IMR-90 (cell line): ENCODE measurements around the gene MFAP2. TPM values are rescaled to one million over a fixed set of nuclear protein-coding genes. Genes with fewer than 3 reads are reported as not detected.

Experiments used
- ATAC-seq: fragments of 200-7000 bp; cut with Tn5 transposase; 2 replicates; pipeline ENCODE4 v1.9.1; 2020; ENCODE audit warnings: low read depth, mild to moderate bottlenecking, moderate library complexity
- BruUV-seq: library from RNA; stranded (reverse); fragments of 400-500 nt; replicated peaks from 2 replicates; lab custom pipeline; 2021; lab: Mats Ljungman, UMichigan
- CTCF ChIA-PET: fragments of 300-600 bp; formaldehyde crosslinking; extraction: SDS; loops from one replicate; lab custom pipeline; 2021; ENCODE audit warnings: antibody characterized with exemption; lab: Yijun Ruan, JAX
- POLR2A ChIA-PET: fragments of 300-600 bp; sonication (Branson Sonifier 250); formaldehyde crosslinking; loops from one replicate; lab custom pipeline; 2022; ENCODE audit warnings: antibody characterized with exemption; ENCODE audit not compliant: unreplicated experiment; lab: Charles Lee
- DNase-seq: peaks from one replicate; pipeline ENCODE4 v3.0.0; 2013
- H2AFZ ChIP-seq: replicated peaks from 2 replicates; pipeline ENCODE3; 2013; ENCODE audit warnings: low read length, mild to moderate bottlenecking; ENCODE audit not compliant: poor library complexity
- H2AK5ac ChIP-seq: 2 replicates; pipeline ENCODE4 v1.6.1; 2013; ENCODE audit warnings: low read depth, low read length, inconsistent platforms
- H2AK9ac ChIP-seq: replicated peaks from 2 replicates; pipeline ENCODE3; 2013; ENCODE audit warnings: mild to moderate bottlenecking, low read depth, low read length, moderate library complexity; ENCODE audit not compliant: poor library complexity
- H2BK120ac ChIP-seq: 2 replicates; pipeline ENCODE4 v1.6.1; 2013; ENCODE audit warnings: low read depth, low read length, inconsistent platforms
- H2BK15ac ChIP-seq: 3 replicates; pipeline ENCODE4 v1.6.1; 2013; ENCODE audit warnings: low read depth, low read length, inconsistent platforms
- H2BK20ac ChIP-seq: 2 replicates; pipeline ENCODE4 v1.6.1; 2013; ENCODE audit warnings: low read depth, mild to moderate bottlenecking, inconsistent platforms, low read length, moderate library complexity
- H2BK5ac ChIP-seq: 2 replicates; pipeline ENCODE4 v1.6.1; 2013; ENCODE audit warnings: mild to moderate bottlenecking, low read depth, low read length, inconsistent platforms; ENCODE audit not compliant: poor library complexity, severe bottlenecking
- H3K14ac ChIP-seq: replicated peaks from 2 replicates; pipeline ENCODE4 v1.6.1; 2013; ENCODE audit warnings: low read depth, low read length, inconsistent platforms
- H3K18ac ChIP-seq: 2 replicates; pipeline ENCODE4 v1.6.1; 2013; ENCODE audit warnings: low read depth, low read length, control low read depth
- H3K23ac ChIP-seq: 2 replicates; pipeline ENCODE4 v1.6.1; 2013; ENCODE audit warnings: low read depth, low read length, inconsistent platforms
- H3K27ac ChIP-seq: 2 replicates; pipeline ENCODE4 v1.5.1; 2013; ENCODE audit warnings: mild to moderate bottlenecking, control low read depth, low read length; ENCODE audit not compliant: insufficient read depth
- H3K27me3 ChIP-seq: 2 replicates; pipeline ENCODE4 v1.6.1; 2013; ENCODE audit warnings: low read length; ENCODE audit not compliant: control insufficient read depth, insufficient read depth
- H3K36me3 ChIP-seq: 2 replicates; pipeline ENCODE4 v1.6.1; 2013; ENCODE audit warnings: low read length, mixed read lengths; ENCODE audit not compliant: control insufficient read depth, insufficient read depth
- H3K4ac ChIP-seq: 2 replicates; pipeline ENCODE4 v1.6.1; 2013; ENCODE audit warnings: low read depth, low read length, inconsistent platforms
- H3K4me1 ChIP-seq: 2 replicates; pipeline ENCODE4 v1.6.1; 2013; ENCODE audit warnings: low read length, mixed read lengths; ENCODE audit not compliant: control insufficient read depth, insufficient read depth
- H3K4me2 ChIP-seq: 2 replicates; pipeline ENCODE4 v1.6.1; 2013; ENCODE audit warnings: low read depth, mild to moderate bottlenecking, control low read depth, low read length, moderate library complexity
- H3K4me3 ChIP-seq: 2 replicates; pipeline ENCODE4 v1.5.1; 2013; ENCODE audit warnings: low read depth, mild to moderate bottlenecking, control low read depth, low read length, moderate library complexity; ENCODE audit not compliant: insufficient read depth
- H3K56ac ChIP-seq: 2 replicates; pipeline ENCODE4 v1.6.1; 2013; ENCODE audit warnings: low read length, inconsistent platforms; ENCODE audit not compliant: insufficient read depth; ENCODE audit errors: extremely low read depth
- H3K79me1 ChIP-seq, 2 experiments: 2 replicates each; pipeline ENCODE4 v1.6.1; 2013; ENCODE audit warnings: low read length in 2 of 2, inconsistent platforms in 1 of 2, low read depth in 1 of 2
- H3K9ac ChIP-seq: 2 replicates; pipeline ENCODE4 v1.6.1; 2013; ENCODE audit warnings: low read depth, low read length, control low read depth
- H3K9me1 ChIP-seq: 2 replicates; pipeline ENCODE4 v1.6.1; 2013; ENCODE audit warnings: low read length, inconsistent platforms; ENCODE audit not compliant: insufficient read depth
- H3K9me3 ChIP-seq: 2 replicates; pipeline ENCODE4 v1.6.1; 2013; ENCODE audit warnings: low read length; ENCODE audit not compliant: control insufficient read depth, insufficient read depth
- H4K20me1 ChIP-seq: 2 replicates; pipeline ENCODE4 v1.6.1; 2013; ENCODE audit warnings: low read length, inconsistent platforms; ENCODE audit not compliant: insufficient read depth
- H4K5ac ChIP-seq: 2 replicates; pipeline ENCODE4 v1.6.1; 2013; ENCODE audit warnings: mild to moderate bottlenecking, low read depth, low read length, control low read depth
- H4K8ac ChIP-seq, 2 experiments: 2 replicates each; pipeline ENCODE4 v1.6.1; 2013; ENCODE audit warnings: low read depth in 2 of 2, low read length in 2 of 2, control low read depth in 1 of 2, inconsistent platforms in 1 of 2
- H4K91ac ChIP-seq: 2 replicates; pipeline ENCODE4 v1.6.1; 2013; ENCODE audit warnings: low read depth, low read length, inconsistent platforms; ENCODE audit not compliant: insufficient read depth
- CEBPB ChIP-seq: IDR thresholded peaks from 2 replicates; pipeline ENCODE4 v1.6.1; 2012; ENCODE audit warnings: low read depth, low read length, improper control_type of control experiment
- MAZ ChIP-seq: IDR thresholded peaks from 2 replicates; pipeline ENCODE4 v1.6.1; 2012; ENCODE audit warnings: low read depth, mild to moderate bottlenecking, low read length, improper control_type of control experiment, moderate library complexity, borderline replicate concordance
- NFE2L2 ChIP-seq: fragments of 150-350 bp; IDR thresholded peaks from 2 replicates; pipeline ENCODE4 v1.6.1; 2016; ENCODE audit warnings: low read depth, mild to moderate bottlenecking, low read length
- RFX5 ChIP-seq: IDR thresholded peaks from 2 replicates; pipeline ENCODE4 v1.8.0; 2012; ENCODE audit warnings: low read depth, mild to moderate bottlenecking, low read length, moderate library complexity
- SMC3 ChIP-seq: fragments of 150-350 bp; IDR thresholded peaks from 2 replicates; pipeline ENCODE4 v1.6.1; 2016; ENCODE audit warnings: low read depth, mild to moderate bottlenecking, antibody characterized with exemption, low read length, moderate library complexity
- WGBS, 2 experiments: methylation state at CpG; one replicate each; pipeline versions ENCODE4 v1.1.5 to v1.1.7; 2013; ENCODE audit warnings: missing lambda C conversion rate in 2 of 2; ENCODE audit not compliant: insufficient read length in 1 of 2; ENCODE audit errors: extremely low coverage in 2 of 2; 5-methylcytosine and 5-hydroxymethylcytosine counted together
- dilution Hi-C: fragments of 300-500 bp; cut with HindIII; formaldehyde crosslinking; loops from one replicate; pipeline ENCODE4 v1.14.3; 2018; ENCODE audit warnings: low sequenced_read_pairs; ENCODE audit not compliant: unreplicated experiment
- in situ Hi-C: fragments of 300-500 bp; cut with MboI; formaldehyde crosslinking; loops from 3 replicates; pipeline ENCODE4 v1.14.3; 2019; ENCODE audit warnings: low sequenced_read_pairs, inconsistent platforms, mixed read lengths
- intact Hi-C: fragments of 100-400 bp; cut with micrococcal nuclease; formaldehyde crosslinking; loops from 2 replicates; pipeline ENCODE4 v1.10.0; 2022
- polyA plus RNA-seq, 3 experiments: library from polyadenylated mRNA; depleted of rRNA; stranded (reverse); fragments of >200 nt; gene quantifications; 2 replicates each; pipeline ENCODE4 v1.2.3, GENCODE V29; 2012; ENCODE audit warnings: low replicate concordance in 1 of 3
- total RNA-seq: library from RNA; depleted of rRNA; stranded (reverse); fragments of >200 nt; gene quantifications from 2 replicates; pipeline ENCODE4 v1.2.3, GENCODE V29; 2012

The MFAP2 gene
- total and polyA plus RNA-seq, 2 of the 4 experiments (the other 2 are of a cell fraction) = 3.9 to 13.9 TPM

- intact Hi-C loops = no loop called here
- peak; percentile 74 for DNase-seq
These were observed 13.3 kb downstream of the MFAP2 start for GRCh38 chr1:16967095-16967575.

More at GRCh38 chr1:16967095-16967575, 13.3 kb downstream of the MFAP2 start:
- Histone ChIP-seq H3K79me1 (no peaks in the 10 kb centered on the region), H4K5ac (no peak overlapping the region; the same call in 1 of the 2 replicates), H4K20me1 (peaks cover 12% of the 10 kb centered on the region), H2AK5ac (no peak overlapping the region), H4K8ac (no peak overlapping the region), H2BK120ac (no peak overlapping the region), H3K56ac (no peak overlapping the region), H2BK15ac (no peak overlapping the region), H3K9me3 (no peaks in the 10 kb centered on the region), H3K4me3 (no peak overlapping the region), H3K27ac (no peak overlapping the region), H2AFZ (peak overlapping the region; percentile 9), H3K27me3 (no peaks in the 10 kb centered on the region; the same call in 1 of the 2 replicates), H3K9ac (no peak overlapping the region), H3K4me2 (peak overlapping the region; percentile 44), H3K9me1 (no peaks in the 10 kb centered on the region), H2BK20ac (no peak overlapping the region), H3K14ac (no peak overlapping the region), H2AK9ac (peak overlapping the region; percentile 62), H3K23ac (no peak overlapping the region), H3K4me1 (peaks cover 7% of the 10 kb centered on the region), H3K4ac (peak overlapping the region; percentile 43; the same call in 1 of the 2 replicates), H4K91ac (no peak overlapping the region), H3K18ac (no peak overlapping the region), H3K36me3 (peaks cover 14% of the 10 kb centered on the region; the same call in 1 of the 2 replicates), H2BK5ac (no peak overlapping the region)
- ATAC-seq = peak; percentile 53
- in situ Hi-C loops (no loop called here), dilution Hi-C loops (no loop called here)
- POLR2A ChIA-PET = no interaction called here
- BruUV-seq = no TSS peak
- no CpG with 5 or more reads among the region's 7 CpGs for WGBS, 2 experiments
- CTCF ChIA-PET = no interaction called here
- TF ChIP-seq CEBPB (peak; percentile 31; the same call in 1 of the 2 replicates), MAZ (peak; percentile 95), SMC3 (no peak), NFE2L2 (no peak), RFX5 (no peak)
